H7 (cell line): ENCODE results near the gene SPOCK3. TPM values are rescaled to one million over a fixed set of nuclear protein-coding genes. Genes with fewer than 3 reads are reported as not detected.
"Not testable (repeated sequence)": the region's sequence is repeated elsewhere in the genome, so short reads cannot be mapped to it uniquely, and the experiment has no call there.

ENCODE experiments used
- DNase-seq: peaks from one replicate; pipeline ENCODE4 v3.0.0; 2012
- H3K27me3 ChIP-seq: 2 replicates; pipeline ENCODE4 v1.6.0; 2011; ENCODE audit warnings: mild to moderate bottlenecking, low read length; ENCODE audit not compliant: control insufficient read depth, insufficient read depth
- H3K36me3 ChIP-seq: replicated peaks from 2 replicates; pipeline ENCODE4 v1.5.1; 2011; ENCODE audit warnings: low read length; ENCODE audit not compliant: control insufficient read depth, insufficient read depth
- H3K4me3 ChIP-seq: 2 replicates; pipeline ENCODE4 v1.5.1; 2011; ENCODE audit warnings: low read depth, mild to moderate bottlenecking, control low read depth, low read length, moderate library complexity; ENCODE audit not compliant: insufficient read depth
- total RNA-seq: library from RNA; depleted of rRNA; stranded (reverse); fragments of >200 nt; shearing (Covaris generic); gene quantifications from 2 replicates; pipeline ENCODE4 v1.2.3, GENCODE V29; 2014

SPOCK3 gene
- total RNA-seq, 1 experiment from 2014 or later, result 1.7 TPM

DNA sequence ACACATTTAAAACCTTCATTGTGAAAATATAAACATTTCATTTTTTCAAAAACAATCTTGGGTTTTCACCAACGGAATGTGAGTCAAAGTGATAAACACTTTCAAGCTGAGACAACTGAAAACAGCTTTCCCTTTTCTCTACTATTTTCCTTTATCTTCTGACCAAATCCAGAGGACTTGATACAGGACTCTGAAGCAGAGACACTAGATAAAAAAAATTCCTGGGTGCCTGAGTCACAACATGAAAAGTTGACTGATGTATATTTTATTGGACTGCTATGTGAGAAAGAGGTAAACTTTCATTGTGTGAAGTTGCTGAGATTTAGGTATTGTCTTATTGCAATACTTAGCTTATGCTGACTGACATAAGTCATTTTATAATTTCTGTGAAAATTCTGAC, 411.2 kb downstream of the SPOCK3 start:
- H3K4me3 ChIP-seq, result no peak overlapping the region
- DNase-seq, result no peak
- no peaks in the 10 kb centered on the region for H3K36me3 ChIP-seq
- no peaks in the 10 kb centered on the region for H3K27me3 ChIP-seq

GRCh38 chr4:166822386-166822785, 411.9 kb downstream of the SPOCK3 start:
- no peak for DNase-seq
- Histone ChIP-seq H3K36me3 (no peaks in the 10 kb centered on the region), H3K4me3 (no peak overlapping the region), H3K27me3 (no peaks in the 10 kb centered on the region)

DNA sequence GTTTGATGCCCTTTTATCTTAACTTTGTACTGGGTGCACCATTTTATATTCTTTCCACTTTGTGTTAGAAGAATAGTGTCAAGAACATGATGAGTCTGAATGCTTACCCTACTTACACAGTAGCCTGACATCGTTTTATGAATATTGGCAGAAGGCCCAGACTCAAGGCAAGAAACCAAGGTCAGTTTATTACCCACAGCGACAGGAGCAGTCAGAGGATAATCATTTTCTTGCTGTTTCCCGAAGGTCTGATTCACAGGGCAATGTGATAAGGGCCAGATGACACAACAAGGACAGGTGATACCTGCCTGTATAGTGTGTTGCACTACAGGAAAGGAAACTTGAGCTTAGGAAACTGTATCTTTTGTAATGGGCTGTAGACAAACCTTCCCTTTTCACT, 417.4 kb downstream of the SPOCK3 start:
- DNase-seq, result no peak
- no peaks in the 10 kb centered on the region for H3K27me3 ChIP-seq

GRCh38 chr4:166808380-166808779, 425.9 kb downstream of the SPOCK3 start:
- H3K27me3 ChIP-seq, result no peaks in the 10 kb centered on the region
- no peak overlapping the region for H3K4me3 ChIP-seq
- DNase-seq, result no peak
- H3K36me3 ChIP-seq, result no peaks in the 10 kb centered on the region

More for the DNA sequence above, 417.4 kb downstream of the SPOCK3 start:
- H3K4me3 ChIP-seq, result no peak overlapping the region
- H3K36me3 ChIP-seq, result no peaks in the 10 kb centered on the region

DNA sequence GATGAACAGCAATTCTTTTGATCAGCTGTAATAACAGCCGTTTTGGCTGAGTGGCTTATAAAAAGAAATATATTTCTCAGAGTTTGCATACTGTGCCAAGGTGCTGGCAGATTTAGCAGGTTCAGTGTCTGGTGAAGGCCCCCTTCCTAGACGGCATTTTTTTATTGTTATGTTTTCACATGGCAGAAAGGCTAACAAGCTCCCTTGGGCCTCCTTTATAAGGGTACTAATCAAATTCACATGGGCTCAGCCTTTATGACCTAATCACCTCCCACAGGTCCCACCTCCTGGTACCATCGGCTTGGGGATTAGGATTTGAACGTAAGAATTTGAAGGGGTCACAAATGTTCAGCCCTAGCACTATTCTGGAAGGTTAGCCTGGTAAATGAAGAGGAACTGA, 431.9 kb downstream of the SPOCK3 start:
- Histone ChIP-seq H3K27me3 (no peaks in the 10 kb centered on the region), H3K36me3 (no peaks in the 10 kb centered on the region), H3K4me3 (no peak overlapping the region)
- no peak for DNase-seq

- no peaks in the 10 kb centered on the region for H3K36me3 ChIP-seq
- no peaks in the 10 kb centered on the region for H3K27me3 ChIP-seq
- DNase-seq, result no peak
- H3K4me3 ChIP-seq, result no peak overlapping the region
These were observed 436.2 kb downstream of the SPOCK3 start for GRCh38 chr4:166798126-166798525.

DNA sequence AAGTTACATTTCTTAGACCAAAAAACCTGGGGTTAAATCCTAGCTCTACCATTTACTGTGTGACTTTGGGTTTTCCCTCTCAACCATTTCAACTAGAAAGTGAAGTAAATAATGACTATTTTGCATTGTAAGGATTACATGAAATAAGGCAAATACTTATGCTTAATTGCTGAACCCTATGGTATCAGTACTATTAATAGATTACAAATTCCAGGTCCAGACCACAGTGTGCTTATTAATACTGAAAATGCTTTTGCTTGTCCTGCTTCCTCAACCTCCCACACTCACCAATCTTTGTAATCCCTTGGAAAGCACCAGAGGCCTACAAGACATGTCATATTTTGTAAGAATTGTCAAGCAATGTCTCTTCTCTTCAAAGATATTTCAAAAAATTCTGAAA, 456.5 kb downstream of the SPOCK3 start:
- Histone ChIP-seq H3K4me3 (no peak overlapping the region), H3K36me3 (no peaks in the 10 kb centered on the region), H3K27me3 (no peaks in the 10 kb centered on the region)
- no peak for DNase-seq

DNA sequence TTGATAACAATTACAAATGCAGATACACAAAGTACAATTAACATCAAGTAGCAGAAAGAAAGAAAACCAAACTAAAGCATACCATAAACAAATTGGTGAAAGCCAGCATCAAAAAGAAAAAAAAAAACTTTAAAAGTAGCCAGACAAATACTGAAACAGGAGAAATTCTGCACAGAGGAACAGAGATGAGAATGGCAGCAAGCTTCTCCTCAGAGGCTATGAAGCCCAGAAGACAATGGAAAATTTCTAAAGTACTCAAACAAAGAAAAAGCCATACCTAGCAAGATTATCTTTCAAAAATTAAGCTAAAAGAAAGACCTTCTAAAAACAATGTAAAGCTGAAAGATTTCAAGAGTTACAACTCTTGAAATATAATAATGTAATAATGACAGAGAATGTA, 471.3 kb downstream of the SPOCK3 start:
- Histone ChIP-seq H3K4me3 (no peak overlapping the region), H3K36me3 (no peaks in the 10 kb centered on the region), H3K27me3 (no peaks in the 10 kb centered on the region)
- no peak for DNase-seq

DNA sequence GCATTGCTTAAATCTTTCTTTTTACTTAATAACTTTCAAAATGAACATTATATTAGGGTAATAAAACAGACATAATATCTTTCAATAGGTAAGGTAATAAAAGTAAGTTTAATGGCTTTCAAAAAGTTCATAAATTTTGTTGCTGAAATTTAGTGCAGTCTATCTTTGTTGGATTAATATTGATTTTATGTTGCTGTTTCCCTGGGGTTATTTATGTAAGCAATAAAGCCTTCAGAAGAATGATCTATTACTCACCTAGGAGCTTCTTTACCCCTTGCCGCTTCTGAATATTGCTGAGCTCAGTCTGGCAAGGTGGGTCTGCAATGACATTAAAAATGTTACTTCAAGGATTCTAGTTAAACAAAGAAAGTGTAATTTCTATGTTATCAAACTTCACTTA, 492.6 kb downstream of the SPOCK3 start:
- no peak overlapping the region for H3K4me3 ChIP-seq
- no peaks in the 10 kb centered on the region for H3K27me3 ChIP-seq
- DNase-seq, result no peak
- H3K36me3 ChIP-seq, result no peaks in the 10 kb centered on the region

- not testable (repeated sequence) for H3K4me3 ChIP-seq, H3K27me3 ChIP-seq, DNase-seq, H3K36me3 ChIP-seq
These were observed 495.1 kb downstream of the SPOCK3 start for GRCh38 chr4:166739215-166739614.

- Histone ChIP-seq H3K27me3 (no peaks in the 10 kb centered on the region), H3K4me3 (no peak overlapping the region), H3K36me3 (no peaks in the 10 kb centered on the region)
- no peak for DNase-seq
These were observed 496.9 kb downstream of the SPOCK3 start for GRCh38 chr4:166737430-166737829.

DNA sequence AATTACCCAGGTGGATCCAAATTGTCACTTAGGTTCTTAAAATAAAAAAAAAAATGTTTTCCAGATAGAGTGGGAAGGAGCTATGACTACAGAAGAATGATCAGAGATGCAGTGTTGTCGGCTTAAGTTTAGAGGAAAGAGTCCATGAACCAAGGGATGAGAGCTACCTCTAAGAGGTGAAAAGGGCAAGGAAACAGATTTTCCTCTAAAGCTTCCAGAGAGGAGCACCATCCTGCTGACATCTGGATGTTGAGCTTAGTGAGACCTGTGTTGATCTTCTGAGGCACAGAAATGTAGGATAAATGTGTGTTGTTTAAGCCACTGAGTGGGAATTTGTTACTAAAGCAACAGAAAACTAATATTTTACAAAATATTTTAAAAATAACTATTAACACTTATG, 498.7 kb downstream of the SPOCK3 start:
- DNase-seq, result no peak
- Histone ChIP-seq H3K36me3 (no peaks in the 10 kb centered on the region), H3K27me3 (no peaks in the 10 kb centered on the region), H3K4me3 (no peak overlapping the region)

DNA sequence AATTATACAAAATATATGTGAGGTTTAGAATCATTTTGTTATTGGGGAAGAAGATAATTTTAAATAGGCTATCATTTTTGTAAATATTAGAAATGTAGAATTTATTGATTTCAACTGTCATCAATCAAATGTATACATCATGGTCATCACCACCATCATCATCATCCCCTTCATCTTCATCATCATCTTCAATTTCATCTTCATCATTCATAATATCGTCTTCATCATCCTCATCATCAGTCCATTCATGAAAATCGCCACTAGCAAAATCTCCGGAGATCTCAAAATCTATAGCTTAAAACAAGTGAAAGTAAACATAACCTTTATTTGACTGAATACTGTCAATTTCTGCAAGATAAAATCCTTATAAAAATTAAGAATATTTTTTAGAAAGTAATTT, 499.5 kb downstream of the SPOCK3 start:
- DNase-seq, result no peak
- H3K27me3 ChIP-seq, result no peaks in the 10 kb centered on the region
- H3K36me3 ChIP-seq, result no peaks in the 10 kb centered on the region
- H3K4me3 ChIP-seq, result no peak overlapping the region

- no peaks in the 10 kb centered on the region for H3K27me3 ChIP-seq
- H3K36me3 ChIP-seq, result no peaks in the 10 kb centered on the region
- DNase-seq, result no peak
- no peak overlapping the region for H3K4me3 ChIP-seq
These were observed 500.6 kb downstream of the SPOCK3 start for GRCh38 chr4:166733686-166734085.

DNA sequence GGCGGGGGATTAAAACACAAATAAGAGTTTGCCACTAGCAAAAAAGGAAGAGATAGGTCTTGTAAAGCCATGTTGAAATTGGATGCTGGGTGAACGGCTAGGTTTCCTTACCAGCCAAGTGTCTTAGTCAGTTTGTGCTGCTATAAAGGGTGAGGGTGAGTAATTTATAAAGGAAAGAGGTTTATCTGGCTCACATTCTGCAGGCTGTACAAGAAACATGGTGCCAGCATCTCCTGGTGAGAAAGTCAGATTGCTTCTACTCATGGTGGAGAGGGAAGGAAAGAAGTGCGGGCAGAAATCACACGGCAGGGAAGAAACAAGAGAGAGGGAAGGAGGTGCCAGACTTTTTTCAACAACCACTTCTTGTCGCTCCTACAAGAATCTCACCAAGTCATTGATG, 507.5 kb downstream of the SPOCK3 start:
- H3K36me3 ChIP-seq, result no peaks in the 10 kb centered on the region
- no peaks in the 10 kb centered on the region for H3K27me3 ChIP-seq
- DNase-seq, result no peak
- H3K4me3 ChIP-seq, result no peak overlapping the region

DNA sequence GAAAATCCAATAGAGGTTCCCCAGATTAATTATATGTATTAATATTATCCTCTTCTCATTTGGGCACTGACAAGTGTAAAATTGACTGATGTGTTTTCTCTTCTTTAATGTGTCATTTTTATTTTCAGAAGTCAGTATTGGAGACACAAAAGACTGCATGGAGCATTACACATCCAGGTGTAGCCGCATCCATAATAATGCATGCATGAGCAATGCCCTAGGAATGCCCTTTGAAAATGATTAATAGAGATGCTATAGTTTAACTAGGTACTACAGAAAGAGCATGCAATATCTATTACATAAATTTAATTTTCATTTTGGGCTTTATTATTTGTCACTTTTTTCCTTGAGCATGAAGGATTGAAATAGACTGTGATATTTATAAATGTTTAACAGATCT, 509.9 kb downstream of the SPOCK3 start:
- no peaks in the 10 kb centered on the region for H3K36me3 ChIP-seq
- no peak overlapping the region for H3K4me3 ChIP-seq
- H3K27me3 ChIP-seq, result no peaks in the 10 kb centered on the region
- no peak for DNase-seq
